ENCODE results near the gene TRHDE.

- TF ChIP-seq POLR2AphosphoS5 (IDR thresholded peaks at IDR 0.05) (no peak), CTCF (IDR thresholded peaks at IDR 0.05) (no peak), EP300 (IDR thresholded peaks at IDR 0.05) (no peak), POLR2A (IDR thresholded peaks at IDR 0.05) (no peak)
These were observed 6.7 kb downstream of the TRHDE start for GRCh38 chr12:72278894-72279293.

Data from sigmoid colon (tissue), 4 donors.